GM21390 (cell line): ENCODE data around the gene ADORA1.

ENCODE experiments used
- ATAC-seq: cut with Tn5 transposase; IDR thresholded peaks from one replicate; pipeline ENCODE4 v1.9.1; 2021; ENCODE audit not compliant: unreplicated experiment

ADORA1 gene

GRCh38 chr1:203170625-203171330 lies 43.3 kb downstream of the ADORA1 start:
- ATAC-seq, result no peak

DNA sequence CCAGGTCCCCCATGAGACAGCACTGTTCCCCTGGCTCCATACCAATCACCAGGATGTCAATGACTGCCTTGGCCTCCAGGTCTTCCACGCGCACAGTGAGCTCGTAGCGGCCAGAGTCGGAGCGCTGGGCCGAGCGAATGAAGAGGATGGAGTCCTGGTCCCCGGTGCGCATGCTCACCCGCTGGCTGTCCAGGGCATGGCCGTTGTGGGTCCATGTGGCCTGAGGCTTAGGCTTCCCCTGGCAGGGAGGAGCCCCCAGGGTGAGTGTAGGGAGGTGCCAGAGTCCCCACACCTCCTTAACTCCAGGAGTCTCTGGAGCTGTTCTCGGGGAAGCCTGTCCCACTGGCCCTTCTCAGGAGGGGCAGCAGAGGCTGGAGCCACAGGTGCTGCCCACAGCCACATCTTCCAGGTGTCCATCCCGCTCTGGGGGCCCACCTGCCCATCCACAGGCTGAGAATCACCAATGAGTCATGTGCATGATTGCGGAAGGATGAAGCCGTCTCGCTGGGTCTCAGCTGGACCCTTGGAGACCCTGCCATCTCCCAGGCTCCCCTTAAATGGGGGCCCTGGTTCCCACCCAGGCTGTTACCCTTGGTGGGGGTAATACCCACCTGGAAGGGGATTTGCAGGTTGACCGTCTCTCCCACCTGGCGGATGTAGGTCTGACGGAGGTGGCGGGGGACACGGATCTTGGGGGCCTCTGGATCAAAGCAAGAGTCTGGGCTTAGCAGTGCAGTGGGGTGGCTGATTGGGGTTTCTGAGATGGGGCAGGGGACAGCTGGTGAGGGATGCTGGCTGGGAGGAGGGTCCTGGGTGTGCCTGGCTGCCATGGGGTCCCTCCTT lies 44.0 kb downstream of the ADORA1 start:
- ATAC-seq, result no peak

- no peak for ATAC-seq
Measured at GRCh38 chr1:203172184-203173010, 44.9 kb downstream of the ADORA1 start.

- ATAC-seq, result no peak
Measured at GRCh38 chr1:203173011-203173555, 45.6 kb downstream of the ADORA1 start.

DNA sequence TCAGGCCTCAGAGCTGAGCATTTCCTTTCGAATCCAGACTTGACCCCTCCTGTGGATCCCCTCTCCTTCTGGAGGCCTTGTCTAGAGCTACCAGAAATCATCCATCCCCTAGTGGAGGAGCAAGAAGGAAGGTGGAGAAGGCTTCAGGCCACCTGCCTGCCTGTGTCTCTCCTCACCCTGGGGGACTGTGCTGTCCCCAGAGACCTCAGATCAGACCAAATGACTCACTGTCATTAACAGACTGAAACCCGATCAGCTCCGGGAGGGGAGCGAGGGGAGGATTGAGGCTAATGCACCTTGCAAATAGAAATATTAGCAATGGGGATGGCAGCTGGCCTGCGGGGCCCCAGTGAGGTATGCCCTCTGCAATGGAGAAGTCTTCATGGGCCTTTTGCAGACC lies 46.0 kb downstream of the ADORA1 start:
- ATAC-seq, result peak; percentile 94

DNA sequence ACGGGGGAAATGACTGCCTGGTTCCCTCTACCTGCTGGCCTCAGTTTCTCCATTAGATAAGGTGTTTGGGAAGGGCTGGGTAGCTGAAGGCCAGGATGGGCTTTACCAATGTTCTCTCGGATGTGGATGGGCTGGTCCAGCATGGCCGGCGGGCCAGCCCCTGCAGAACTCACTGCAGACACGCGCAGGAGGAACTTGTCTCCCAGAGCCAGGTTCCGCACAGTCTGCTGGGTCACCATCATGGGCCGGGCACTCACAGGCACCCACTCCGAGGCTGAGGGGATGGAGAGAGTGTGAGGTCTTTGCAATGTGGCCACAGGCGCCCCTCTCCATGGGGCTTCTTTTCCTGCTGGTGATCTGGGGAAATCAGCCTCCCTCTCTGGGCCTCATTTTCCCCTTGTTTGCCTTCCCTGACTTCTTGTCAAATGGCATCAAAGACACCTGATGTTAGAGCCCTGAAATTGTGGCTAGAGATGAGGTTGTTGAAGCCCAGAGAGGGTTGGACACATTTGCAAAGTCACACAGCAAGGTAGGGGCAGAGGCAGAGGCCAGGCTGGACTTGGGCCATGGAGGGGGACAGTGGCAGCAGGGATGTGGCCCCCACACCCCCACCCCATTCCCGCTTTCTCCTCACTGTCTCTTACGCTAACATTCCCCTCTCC lies 46.9 kb downstream of the ADORA1 start:
- ATAC-seq, result no peak

DNA sequence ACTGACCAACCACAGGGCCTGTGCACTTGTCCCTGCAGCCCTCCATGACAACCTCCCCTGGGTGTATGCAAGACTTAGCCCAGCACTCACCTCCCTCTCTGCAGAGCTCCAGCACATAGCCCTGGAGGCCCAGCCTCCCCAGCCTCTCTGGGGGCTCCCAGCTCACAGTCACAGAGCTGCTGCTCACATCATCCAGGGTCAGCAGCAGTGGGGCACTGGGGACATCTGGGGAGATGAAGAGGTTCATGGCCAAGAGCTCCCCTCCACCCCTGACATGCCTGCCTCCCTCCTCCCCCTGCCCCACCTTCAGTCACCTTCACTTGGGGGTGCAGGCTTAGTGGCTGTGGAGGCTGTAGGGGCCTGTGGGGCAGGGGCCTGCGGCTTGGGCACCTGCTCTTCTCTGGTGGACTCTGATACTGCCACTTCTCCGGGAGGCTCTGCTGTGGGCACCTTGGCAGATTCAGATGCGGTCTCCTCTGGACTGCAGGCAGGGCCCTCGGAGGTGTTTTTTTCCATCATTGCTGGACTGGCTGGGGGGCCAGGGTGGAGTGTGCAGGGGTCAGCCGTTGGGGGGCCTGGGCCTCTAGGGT lies 47.8 kb downstream of the ADORA1 start, which contains the start of gene MYBPH:
Gene MYBPH, minus strand, starts transcription at position 590 of the 590 bp plus-strand sequence. Its CDS starts 71 bp downstream, at position 519.
- no peak for ATAC-seq

DNA sequence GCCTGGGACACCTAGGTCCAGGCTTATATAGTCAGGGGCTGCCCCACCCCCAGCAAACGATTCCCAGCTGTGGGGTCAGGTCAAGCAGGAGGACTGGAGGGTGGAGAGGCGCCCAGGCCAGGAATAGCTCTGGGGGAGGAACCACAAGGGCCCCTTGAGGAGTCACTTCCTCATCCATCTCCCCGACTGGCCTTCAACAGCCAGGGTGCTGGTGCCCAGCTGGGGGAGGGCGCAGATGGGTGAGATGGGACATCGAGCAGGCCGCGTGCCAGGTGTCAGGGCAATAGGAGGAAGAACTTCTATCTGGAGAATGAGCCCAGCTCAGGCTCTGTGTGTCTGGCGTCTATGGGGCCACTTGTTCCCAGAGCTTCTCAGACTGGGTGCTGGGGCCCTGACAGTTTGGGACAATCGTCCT lies 48.3 kb downstream of the ADORA1 start:
- ATAC-seq, result no peak

DNA sequence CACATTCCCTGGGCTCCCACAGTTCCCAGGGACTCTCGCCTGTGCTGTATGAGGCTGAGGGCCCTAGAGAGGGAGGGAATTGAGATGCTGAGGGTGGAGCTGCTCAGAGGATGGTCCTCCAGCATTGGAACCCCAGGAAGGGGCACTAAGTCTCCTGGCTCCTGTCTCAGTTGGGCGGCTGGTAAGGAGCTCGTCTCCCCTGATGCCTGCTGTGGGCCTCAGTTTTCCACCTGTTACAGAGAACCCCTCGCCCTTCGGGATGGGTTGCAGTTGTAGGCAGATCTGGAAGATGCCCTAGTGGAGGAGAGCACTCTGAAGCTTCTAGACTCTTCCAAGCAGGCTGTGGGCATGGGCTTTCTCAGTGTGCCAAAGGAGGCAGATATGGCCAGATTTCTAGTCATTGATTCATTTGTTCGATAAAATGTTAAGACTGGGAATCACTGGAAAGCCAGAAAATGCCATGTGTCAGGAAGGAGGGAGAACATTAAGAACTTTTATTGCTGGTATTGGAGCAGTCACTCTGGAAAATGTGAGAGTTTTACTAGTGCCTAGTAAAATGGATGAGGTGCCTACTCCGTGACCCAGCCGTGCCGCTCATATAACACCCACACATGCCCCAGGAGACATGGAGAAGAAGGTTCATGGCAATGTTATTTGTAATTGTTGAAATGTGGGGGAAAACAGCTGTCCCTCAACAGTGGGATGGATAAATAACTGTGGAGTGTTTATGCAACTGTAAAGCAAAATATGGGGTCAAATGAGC lies 48.9 kb downstream of the ADORA1 start:
- ATAC-seq, result no peak

DNA sequence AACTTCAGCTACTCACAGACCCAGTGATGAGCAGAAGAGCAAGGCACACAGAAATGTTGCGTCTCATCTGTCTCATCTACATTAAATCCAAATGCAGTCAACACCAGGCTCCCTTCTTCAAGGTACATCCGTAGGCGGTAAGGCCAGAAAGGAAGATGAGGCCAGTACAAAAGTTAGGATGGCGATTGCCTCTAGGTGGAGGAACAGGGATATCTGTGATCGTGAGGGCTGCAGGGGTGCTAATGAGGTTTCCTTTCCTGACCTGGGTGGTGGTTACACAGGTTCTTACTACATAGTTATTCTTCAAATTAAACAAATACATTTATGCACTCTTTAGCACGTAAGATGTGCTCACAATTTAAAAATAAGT lies 49.5 kb downstream of the ADORA1 start:
- ATAC-seq, result no peak

GRCh38 chr1:203177470-203178039 lies 50.0 kb downstream of the ADORA1 start:
- no peak for ATAC-seq

DNA sequence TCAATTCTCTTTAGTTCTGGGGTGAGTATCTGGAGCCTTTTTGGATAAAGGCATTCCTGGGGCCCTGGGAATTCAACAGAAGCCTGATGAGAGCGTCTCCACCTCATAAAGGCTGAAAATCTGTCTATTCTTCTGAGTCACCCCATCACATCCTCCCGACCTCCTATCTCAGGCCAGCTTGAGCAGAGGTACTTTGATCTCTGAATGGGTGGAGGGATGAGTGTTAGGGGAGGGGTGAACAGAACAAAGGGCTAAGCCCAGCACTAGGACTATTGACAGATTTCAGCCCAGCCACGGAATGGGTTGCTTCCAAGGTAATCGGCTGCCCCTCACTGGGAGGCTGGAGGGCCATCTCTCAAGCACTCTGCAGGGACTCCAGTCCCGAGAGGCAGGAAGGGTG lies 50.6 kb downstream of the ADORA1 start:
- ATAC-seq, result no peak

DNA sequence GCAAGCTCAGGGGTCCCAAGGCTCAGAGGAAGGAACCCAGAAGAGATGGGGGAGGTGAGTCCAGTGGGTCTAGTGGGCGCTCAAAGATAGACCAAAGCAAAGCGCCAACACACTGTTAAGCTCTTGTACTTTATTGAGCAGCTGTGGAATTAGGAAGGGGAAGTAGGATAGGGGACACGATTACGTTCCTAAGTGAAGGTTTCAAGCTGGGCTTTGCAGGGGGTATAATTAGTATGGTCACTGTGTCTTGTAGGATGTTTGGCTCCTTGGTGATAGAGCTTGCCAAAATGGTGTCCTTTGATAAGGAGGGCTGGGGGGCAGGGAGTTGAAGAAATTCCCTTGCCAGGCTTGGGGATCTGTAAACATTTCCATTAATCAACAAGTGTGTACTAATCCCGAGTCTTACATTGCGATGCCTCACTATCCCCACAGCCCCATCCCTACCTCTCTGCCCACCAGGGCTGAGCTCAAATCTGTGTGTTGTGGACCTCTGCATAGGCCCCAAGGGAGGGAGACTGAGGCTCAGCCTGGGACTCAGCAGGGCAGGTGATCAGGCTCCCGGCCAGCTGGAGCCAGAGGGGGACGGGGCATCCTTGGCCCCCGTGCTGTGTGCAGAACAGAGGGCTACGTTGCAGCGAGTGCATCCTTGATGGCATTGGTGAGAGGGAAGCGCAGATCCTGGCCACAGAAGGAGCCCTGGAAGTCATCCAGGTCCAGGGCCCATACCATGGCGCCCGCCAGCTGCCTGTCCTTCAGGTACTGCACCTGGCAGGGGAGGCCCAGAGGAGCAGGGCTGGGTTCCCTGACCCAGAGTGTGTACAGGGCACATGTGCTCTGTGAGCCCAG lies 51.5 kb downstream of the ADORA1 start:
- no peak for ATAC-seq

DNA sequence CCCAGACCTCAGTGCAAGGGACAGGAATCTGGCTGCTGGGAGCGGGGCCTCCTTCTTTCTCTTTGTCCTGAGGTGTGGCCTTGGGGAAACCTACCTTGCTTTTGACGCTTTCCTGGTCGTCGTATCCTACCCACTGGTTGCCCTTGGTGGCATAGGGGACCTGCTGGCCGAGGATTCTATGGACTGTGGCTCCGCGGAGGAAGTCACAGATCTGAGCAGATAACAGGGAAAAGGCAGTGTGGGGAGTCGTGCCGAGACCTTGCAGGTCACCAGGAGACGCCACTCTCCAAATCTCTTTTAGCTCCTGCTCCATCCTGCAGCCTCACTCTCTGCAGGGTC lies 52.1 kb downstream of the ADORA1 start:
- ATAC-seq, result no peak

DNA sequence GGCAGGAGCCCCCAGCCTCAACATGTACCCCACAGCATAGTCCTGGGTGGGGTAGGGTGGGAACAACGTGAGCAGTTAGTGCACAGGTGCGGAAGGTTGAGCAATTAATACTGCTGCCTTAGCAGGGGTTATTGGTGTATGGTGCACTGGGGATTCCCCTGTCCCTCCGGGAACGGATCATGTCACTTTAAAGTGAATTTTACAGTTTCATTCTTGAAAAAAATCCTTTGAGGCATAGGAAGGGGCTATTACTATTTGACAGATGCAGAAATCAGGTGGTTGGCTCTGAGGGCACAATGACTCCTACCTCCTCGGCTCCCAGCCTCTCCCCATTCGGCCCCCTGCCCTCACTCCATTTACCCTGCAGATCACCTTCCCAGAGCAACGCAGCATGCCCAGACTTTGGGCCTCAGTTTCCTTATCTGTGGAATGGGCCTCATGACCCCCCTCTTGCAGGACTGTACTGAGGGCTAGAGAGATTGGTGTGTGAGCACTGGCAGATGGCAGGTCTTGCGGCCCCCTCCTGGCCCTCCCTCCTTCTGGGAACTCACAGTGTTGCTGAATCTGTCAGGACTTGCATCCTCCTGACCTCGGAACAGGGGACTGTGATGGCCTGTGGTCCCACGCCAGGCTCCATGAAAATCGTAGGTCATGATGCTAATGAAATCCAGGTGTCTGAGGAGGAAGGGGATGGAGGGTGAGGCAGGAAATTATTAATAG lies 53.2 kb downstream of the ADORA1 start:
- no peak for ATAC-seq

- no peak for ATAC-seq
Measured at GRCh38 chr1:203181586-203182386, 54.3 kb downstream of the ADORA1 start.

GRCh38 chr1:203182387-203182953 lies 54.9 kb downstream of the ADORA1 start:
- ATAC-seq, result no peak
